Kidney epithelial cell (primary cell): ENCODE data around the gene CCDC180. TPM values are rescaled to one million over a fixed set of nuclear protein-coding genes. Genes with fewer than 3 reads are reported as not detected.

Source experiments
- DNase-seq: peaks from one replicate; pipeline ENCODE4 v3.0.0-alpha.2; 2010; ENCODE audit warnings: low read depth
- H3K27me3 ChIP-seq: 2 replicates; pipeline ENCODE4 v1.6.0; 2011; ENCODE audit warnings: low read length; ENCODE audit not compliant: control insufficient read depth, insufficient read depth
- H3K36me3 ChIP-seq: 2 replicates; pipeline ENCODE4 v1.5.1; 2011; ENCODE audit warnings: low read length; ENCODE audit not compliant: control insufficient read depth, insufficient read depth
- H3K4me3 ChIP-seq: 2 replicates; pipeline ENCODE4 v1.5.1; 2011; ENCODE audit warnings: low read depth, mild to moderate bottlenecking, control low read depth, low read length
- total RNA-seq: library from RNA; depleted of rRNA; stranded (reverse); fragments of >200 nt; gene quantifications from 2 replicates; pipeline ENCODE4 v1.2.3, GENCODE V29; 2015
- TF ChIP-seq, protein P1 (sequence below): IDR thresholded peaks from 2 replicates; pipeline ENCODE4 v1.5.1; 2011; ENCODE audit warnings: mild to moderate bottlenecking, moderate library complexity, low read length, control low read depth, inconsistent platforms; ENCODE audit not compliant: insufficient read depth, poor library complexity, severe bottlenecking

CCDC180 gene
- total RNA-seq, 1 donor from 2014 or later, result 1.3 TPM

DNA sequence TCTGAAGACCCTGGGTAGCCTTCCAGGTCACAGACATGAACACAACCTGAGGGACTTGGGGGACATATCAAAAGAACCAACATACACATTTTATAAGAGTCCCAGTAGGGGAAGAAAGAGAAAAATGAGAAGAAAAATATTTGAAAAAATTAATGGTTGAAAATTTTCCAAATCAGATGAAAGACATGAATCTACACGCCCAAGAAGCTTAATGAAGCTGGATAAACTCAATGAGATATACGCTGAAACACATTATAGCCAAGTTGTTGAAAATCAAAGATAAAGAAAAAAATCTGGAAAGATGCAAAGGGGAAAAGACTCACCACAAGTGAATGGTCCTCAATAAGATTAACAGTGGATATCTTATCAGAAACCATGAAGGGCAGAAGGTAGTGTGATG is 9.6 kb upstream of the CCDC180 start:
- no peaks in the 10 kb centered on the region for H3K27me3 ChIP-seq
- DNase-seq, result no peak
- TF ChIP-seq, protein P1, sequence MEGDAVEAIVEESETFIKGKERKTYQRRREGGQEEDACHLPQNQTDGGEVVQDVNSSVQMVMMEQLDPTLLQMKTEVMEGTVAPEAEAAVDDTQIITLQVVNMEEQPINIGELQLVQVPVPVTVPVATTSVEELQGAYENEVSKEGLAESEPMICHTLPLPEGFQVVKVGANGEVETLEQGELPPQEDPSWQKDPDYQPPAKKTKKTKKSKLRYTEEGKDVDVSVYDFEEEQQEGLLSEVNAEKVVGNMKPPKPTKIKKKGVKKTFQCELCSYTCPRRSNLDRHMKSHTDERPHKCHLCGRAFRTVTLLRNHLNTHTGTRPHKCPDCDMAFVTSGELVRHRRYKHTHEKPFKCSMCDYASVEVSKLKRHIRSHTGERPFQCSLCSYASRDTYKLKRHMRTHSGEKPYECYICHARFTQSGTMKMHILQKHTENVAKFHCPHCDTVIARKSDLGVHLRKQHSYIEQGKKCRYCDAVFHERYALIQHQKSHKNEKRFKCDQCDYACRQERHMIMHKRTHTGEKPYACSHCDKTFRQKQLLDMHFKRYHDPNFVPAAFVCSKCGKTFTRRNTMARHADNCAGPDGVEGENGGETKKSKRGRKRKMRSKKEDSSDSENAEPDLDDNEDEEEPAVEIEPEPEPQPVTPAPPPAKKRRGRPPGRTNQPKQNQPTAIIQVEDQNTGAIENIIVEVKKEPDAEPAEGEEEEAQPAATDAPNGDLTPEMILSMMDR, result no peak
- no peaks in the 10 kb centered on the region for H3K36me3 ChIP-seq
- no peak overlapping the region for H3K4me3 ChIP-seq

DNA sequence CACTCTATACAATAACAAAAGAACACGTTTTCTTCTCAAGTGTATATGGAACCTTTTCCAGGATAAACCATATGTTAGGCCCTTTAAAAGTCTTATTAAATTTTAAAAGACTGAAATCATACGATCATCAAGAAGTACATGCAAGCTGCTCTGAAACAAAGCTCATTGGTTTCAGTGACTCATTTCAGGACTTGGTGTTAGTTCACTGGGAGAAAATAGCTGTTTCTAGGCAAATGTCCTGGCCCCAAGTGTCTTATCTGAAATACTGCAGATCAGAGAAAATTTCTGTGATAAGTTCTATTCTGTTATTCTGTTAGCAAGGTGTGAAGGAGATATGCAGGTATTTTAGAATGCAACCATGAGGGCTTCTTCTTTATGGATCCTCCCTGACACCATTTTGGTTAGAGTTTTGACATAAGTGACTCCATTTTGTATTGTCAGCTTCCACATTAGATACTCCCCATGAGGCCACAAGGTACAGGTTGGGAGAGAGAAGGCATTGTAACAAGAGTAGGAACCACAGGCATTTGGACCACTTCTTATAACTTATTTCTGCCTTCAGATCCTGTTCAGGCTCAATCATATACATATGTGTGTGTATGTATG is 7.5 kb upstream of the CCDC180 start:
- Histone ChIP-seq H3K4me3 (no peak overlapping the region), H3K27me3 (no peaks in the 10 kb centered on the region), H3K36me3 (no peaks in the 10 kb centered on the region)
- no peak for DNase-seq
- TF ChIP-seq, protein P1, result no peak

DNA sequence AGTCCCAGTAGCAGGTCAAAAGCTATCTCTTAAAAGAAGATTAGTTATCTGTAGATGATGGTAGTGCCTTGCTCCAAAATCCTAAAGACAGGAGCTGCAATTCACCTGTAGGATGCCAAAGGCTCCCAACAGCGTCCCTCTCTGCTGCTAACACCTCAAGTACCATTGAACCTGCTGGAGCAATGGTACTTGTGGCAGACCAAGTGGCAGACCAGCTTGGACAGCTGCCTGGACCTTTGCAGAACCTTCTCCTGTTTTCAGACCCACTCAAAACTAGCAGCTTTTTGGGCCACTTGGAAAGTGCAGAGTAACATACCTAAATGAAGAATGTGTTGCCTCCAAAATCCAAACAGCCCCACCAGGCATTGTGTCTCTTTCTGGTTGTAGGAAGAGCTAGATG is 6.9 kb upstream of the CCDC180 start:
- H3K27me3 ChIP-seq, result no peaks in the 10 kb centered on the region
- TF ChIP-seq, protein P1, result no peak
- H3K4me3 ChIP-seq, result no peak overlapping the region
- no peaks in the 10 kb centered on the region for H3K36me3 ChIP-seq
- no peak for DNase-seq

DNA sequence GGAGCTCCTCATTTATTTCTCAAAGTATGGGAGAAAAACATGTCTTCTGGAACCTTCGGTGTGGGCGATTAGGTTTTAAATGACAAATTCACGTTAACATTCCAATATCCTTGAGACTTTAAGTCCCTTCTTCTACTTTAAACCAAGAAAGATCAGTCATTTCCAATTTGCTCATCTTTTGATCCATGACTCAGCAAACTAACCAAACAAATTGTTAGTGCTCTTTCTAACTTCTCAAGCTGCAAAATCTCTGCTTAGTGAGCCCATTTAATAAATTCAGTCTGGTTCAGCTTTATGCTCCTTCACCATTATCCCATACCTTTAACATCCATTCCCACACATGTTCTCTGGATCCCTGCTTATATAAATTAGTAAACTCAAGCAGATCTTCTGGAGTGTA is 5.5 kb upstream of the CCDC180 start:
- Histone ChIP-seq H3K4me3 (no peak overlapping the region), H3K27me3 (no peaks in the 10 kb centered on the region), H3K36me3 (no peaks in the 10 kb centered on the region)
- no peak for DNase-seq
- TF ChIP-seq, protein P1, result no peak

DNA sequence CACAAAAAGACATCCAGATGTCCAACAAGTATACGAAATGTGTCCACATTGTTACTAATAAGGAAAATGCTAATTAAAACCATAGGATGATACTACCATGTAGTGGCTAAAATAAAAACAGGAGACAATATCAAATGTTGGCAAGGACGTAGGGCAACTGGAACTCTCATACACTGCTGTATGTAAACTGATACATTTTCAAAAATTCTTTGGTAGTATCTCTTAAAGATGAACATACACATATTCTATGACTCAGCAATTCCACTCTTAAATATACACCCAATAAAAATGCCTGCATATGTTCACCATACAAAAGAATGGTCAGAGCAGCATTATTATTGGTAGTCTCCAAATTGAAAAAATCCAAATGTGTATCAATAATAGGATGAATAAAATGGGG is 2.9 kb upstream of the CCDC180 start:
- DNase-seq, result no peak
- TF ChIP-seq, protein P1, result no peak
- Histone ChIP-seq H3K4me3 (no peak overlapping the region), H3K36me3 (no peaks in the 10 kb centered on the region), H3K27me3 (peaks cover 9% of the 10 kb centered on the region)
